HL-60/S4 (cell line): ENCODE measurements around the gene RUVBL1.

Source experiments
- in situ Hi-C: fragments of 300-500 bp; cut with MboI; formaldehyde crosslinking; loops from 2 replicates; pipeline ENCODE4 v1.14.3; 2022; ENCODE audit warnings: low sequenced_read_pairs

The RUVBL1 gene

DNA sequence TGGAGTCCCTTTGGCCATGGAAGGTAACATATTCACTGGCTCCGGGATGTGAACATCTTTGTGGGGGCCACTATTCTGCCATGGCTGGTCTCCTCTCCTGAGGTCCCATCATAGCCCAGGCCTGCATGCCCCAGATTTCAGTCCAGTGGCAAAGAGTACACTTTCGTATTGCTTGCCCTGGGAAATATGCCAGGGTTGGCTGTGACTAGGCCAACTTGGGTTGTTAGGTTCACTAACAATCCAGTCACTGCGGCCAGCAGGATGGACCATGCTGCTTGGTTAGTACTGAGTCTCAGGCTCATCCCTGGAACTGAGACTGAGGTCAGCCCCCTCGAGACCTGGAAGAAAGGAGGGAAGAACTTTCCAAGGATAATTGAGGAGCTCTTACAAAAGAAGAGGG, 19.9 kb upstream of the RUVBL1 start:
- in situ Hi-C loops, result no loop called here

- in situ Hi-C loops, result no loop called here
These were observed 9.8 kb upstream of the RUVBL1 start for GRCh38 chr3:128133273-128133883.

DNA sequence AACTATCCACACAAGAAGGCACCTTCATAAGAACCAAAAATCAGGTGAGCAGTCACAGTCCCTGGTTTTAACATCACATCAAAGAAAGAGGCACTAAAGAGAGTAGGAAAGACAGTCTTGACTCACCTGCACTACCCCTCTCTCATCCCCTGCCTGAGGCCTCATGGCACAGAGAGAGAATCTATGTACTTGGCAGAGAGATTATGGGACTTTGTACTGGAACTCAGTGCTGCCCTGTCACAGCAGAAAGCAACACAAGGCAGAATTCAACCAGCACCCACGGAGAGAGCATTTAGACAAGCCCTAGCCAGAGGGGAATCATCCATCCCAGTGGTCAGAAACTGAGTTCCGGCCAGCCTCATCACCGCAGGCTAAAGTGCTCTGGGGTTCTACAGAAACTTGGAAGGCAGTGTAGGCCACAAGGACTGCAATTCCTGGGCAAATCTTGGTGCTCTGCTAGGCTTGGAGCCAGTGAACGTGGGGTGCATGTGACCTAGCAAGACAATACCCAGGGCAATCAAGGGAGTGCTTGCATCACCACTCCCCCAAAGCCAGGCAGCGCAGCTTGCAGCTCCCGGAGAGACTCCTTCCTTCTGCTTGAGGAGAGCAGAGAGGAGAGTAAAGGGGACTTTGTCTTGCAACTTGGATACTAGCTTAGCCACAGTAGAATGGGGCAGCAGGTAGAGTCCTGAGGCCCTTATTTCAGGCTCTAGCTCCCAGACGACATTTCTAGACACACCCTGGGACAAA, 8.5 kb upstream of the RUVBL1 start:
- in situ Hi-C loops, result no loop called here

DNA sequence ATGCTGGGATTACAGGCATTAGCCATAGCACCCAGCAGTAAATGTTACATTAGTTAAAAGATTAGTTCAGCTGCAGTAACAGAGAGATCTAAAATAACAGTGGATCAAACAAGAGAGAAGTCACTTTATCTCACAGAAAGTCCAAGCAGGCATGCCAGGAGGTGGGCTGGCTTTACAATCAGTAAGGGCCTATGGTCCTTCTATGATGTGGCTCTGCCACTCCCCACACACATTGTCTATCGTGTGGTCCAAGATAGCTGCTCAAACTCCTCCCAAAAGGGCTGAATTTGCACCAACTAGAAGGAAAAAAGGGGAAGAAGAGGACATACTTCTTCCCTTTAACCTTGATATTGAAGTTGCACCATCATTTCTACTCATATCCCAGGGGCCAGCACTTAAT, 4.6 kb upstream of the RUVBL1 start:
- in situ Hi-C loops, result no loop called here

- in situ Hi-C loops, result no loop called here
These were observed 3.6 kb upstream of the RUVBL1 start for GRCh38 chr3:128127236-128127635.

DNA sequence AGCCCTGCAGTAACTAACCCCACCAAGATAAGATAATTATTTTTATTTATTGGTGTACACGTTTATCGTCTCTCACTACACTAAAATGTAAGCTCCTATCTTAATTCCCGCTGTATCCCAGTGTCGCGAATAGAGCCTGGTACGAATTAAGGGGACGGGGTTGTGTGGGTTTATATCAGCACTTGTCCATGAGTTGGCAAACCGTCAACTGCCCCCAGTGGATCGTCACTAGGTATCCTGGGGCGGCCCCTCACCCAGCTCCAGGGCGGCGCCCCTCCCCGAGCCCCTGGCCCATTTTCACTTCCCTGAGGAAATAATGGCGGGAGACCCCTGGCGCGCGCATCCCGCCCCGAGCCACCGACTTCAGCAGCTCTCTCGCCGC, 465 bp downstream of the RUVBL1 start:
- in situ Hi-C loops, result no loop called here

DNA sequence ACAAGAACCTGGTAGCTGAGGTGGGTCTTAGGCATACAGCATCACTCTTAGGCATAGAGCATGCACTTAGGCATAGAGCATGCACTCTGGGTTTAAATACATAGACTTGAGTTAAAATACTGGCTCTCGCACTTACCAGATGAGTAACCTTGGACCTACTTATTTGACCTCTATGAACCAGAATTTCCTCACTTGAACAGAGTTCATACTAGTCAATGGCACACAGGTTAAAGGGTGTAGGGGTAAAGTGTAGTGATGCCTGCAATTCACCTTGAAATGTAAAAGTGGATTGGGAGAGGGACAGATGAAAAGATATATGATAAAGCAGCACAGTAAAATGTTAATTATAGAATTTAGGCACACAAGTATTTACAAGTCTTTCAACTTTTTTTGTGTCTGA, 1.6 kb downstream of the RUVBL1 start:
- in situ Hi-C loops, result no loop called here

GRCh38 chr3:128113817-128114794, 9.5 kb downstream of the RUVBL1 start:
- in situ Hi-C loops, result no loop called here

DNA sequence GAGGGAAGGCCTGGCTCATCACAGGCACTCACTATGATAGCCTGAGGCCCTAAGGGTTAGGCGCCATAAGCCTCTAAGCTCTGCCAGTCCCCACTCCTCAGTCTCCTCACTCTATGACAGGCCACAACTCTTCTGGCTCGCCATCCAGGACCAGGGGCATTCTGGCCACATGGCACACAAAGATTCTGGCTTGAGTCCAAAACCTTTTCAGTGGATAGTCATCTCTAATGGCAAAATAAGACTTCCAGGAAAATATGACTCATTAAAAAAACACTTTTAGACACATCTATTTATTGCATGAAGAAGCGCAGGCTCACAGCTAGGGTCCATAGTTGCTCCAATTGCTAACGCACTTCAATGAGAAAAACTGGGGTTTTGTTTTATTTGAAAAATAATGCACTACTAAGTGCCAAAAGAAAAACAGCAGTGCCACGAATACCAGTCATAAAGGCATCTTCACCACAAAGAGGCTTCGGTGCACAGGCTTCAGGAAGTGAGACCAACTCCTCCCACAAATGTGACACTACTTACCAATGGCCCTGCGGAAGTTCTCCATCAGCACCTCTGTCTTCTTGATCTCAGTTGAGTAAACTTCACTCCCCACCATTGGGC, 11.1 kb downstream of the RUVBL1 start:
- in situ Hi-C loops, result no loop called here

DNA sequence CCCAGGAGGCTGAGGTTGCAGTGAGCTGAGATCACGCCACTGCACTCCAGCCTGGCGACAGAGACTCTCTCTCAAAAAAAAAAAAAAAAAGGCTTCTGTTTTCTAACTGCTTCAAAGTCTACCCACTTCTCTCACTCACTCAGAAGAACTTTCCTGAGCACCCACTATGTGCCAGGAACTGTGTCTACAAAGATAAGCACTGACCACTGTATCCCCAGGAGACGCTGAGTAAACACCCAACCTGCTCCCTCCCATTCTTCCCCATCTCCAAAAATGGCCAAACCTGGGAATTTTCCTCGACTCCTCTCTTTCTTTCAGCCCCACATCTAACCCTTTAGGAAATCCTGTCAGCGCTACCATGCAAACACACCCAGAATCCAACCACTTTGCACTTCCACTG, 12.5 kb downstream of the RUVBL1 start:
- in situ Hi-C loops, result no loop called here

DNA sequence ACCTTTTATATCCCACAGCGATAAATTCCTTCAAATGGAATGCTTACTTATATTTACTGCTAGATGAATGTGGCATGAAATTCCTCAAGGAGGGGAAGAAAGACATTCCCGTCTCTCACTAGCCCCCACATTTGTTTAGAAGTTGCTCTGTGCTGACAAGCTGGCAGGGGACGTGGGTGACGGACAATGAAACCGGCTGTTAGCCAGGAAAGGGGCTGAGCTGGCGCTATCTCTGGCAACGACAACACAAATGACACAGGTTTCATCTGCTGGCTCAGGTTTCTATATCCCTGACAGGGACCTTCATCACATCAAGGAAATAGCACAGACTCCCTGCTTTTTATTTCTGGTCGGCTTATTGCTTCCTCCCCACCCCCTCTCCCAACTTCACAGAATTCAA, 15.8 kb downstream of the RUVBL1 start:
- in situ Hi-C loops, result no loop called here

GRCh38 chr3:128103136-128103676, 20.4 kb downstream of the RUVBL1 start:
- in situ Hi-C loops, result no loop called here

GRCh38 chr3:128100638-128101037, 23.0 kb downstream of the RUVBL1 start:
- in situ Hi-C loops, result no loop called here

DNA sequence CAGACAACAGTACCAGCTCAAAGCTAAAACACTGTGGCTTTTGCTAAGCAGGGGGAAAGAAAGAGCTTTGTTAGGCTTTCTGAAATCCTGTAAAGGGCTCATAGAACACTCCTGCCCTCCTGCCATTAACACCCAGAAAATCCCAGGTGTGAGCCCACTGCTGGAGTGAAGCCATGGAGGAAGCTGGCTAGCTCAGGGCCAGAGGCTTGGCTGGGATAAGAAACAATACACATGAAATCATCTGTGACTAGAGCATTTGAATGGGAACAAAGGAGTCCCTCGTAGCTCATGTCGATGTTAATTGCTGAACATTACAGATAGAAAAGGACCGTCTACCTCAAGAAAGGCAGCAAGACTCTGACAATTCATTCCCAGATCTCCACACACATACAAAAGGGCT, 23.5 kb downstream of the RUVBL1 start:
- in situ Hi-C loops, result no loop called here

- in situ Hi-C loops, result no loop called here
These were observed 25.4 kb downstream of the RUVBL1 start for GRCh38 chr3:128098234-128098633.

DNA sequence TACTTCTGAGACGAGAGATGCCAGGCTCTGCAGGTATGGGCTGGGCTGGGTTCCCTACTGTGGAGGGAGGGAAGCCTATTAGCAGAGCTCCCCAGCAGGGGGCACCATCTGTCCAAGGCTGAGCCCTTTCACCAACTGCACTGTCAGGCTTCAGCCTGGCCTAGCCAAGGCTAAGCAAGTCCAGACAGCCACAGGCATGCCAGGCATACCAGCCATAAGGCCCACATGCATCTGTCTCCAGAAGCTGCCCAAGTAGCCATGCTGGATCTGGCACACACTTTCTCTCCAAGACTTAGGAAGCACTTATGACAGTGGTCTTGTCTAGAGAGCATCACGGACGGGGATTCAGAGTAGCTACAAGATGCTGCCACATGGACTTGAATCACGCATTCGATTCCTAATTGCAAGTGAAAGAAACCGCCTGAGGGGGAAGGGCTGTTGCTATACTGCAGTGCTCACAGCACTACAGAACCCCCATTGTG, 28.3 kb downstream of the RUVBL1 start:
- in situ Hi-C loops, result no loop called here

GRCh38 chr3:128094295-128095151, 29.1 kb downstream of the RUVBL1 start:
- in situ Hi-C loops, result no loop called here

DNA sequence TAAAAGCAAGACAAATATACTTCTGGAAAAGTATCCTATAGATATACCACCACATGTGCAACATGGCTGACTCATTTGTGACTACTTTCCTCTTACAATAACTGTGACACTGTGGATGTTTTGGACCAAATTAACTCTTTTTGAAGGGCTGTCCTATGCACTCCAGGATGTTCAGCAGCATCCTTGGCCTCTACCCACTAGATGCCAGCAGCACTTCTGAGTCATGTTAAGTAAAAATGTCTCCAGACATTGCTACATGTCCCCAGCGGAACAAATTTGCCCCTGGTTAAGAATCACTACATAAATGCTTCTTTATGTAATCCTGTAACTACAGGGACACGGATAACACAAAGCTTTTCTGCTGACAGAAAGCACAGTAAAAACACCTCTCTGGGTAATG, 32.0 kb downstream of the RUVBL1 start:
- in situ Hi-C loops, result no loop called here

GRCh38 chr3:128089135-128089534, 34.5 kb downstream of the RUVBL1 start:
- in situ Hi-C loops, result loop anchor here (10.0 kb wide), 1 partner anchor 506 kb away; no protein-coding TSS in a partner anchor

DNA sequence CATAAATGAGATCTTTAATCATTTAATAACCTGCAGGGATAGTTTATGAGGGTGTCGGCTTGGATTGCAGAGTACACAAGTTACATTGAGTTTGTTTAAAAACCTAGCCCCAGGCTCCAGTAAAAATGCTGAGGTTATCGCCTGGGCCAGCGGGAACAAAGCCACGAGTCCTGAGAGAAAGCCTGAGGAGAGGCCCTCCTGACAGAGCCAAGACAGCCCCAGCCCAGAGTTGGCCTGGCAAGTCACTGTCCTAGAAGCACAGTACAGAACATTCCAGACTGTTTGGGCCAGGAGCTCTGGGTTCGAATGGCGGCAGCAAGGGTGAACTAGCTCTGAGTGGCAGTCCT, 39.0 kb downstream of the RUVBL1 start:
- in situ Hi-C loops, result loop anchor here (10.0 kb wide), 1 partner anchor 510 kb away; no protein-coding TSS in a partner anchor
